Effector memory CD8-positive, alpha-beta T cell (primary cell): ENCODE results near the gene PDZD2.

Source experiments
- ATAC-seq: fragments of 150-1000 bp; cut with Tn5 transposase; replicated peaks from 2 replicates; pipeline ENCODE4 v1.10.0; 2021; ENCODE audit warnings: mild to moderate bottlenecking, moderate library complexity
- DNase-seq, 3 experiments: peaks; one replicate each; pipeline ENCODE4 v3.0.0; 2021
- H3K27ac Mint-ChIP-seq, 2 donors: one replicate each; pipeline ENCODE4 v1.8.0; 2022; ENCODE audit warnings: mild to moderate bottlenecking in 2 of 2, mixed read lengths in 2 of 2, moderate library complexity in 2 of 2
- H3K27me3 Mint-ChIP-seq, 2 donors: one replicate each; pipeline ENCODE4 v1.8.0; 2022; ENCODE audit warnings: mixed read lengths in 2 of 2
- H3K36me3 Mint-ChIP-seq: one replicate; pipeline ENCODE4 v1.8.0; 2022; ENCODE audit warnings: mild to moderate bottlenecking, moderate library complexity, mixed read lengths; ENCODE audit not compliant: insufficient read depth
- H3K4me1 Mint-ChIP-seq, 2 donors: one replicate each; pipeline ENCODE4 v1.8.0; 2022; ENCODE audit warnings: low read depth in 2 of 2, mixed read lengths in 2 of 2
- H3K4me3 Mint-ChIP-seq, 2 donors: one replicate each; pipeline ENCODE4 v1.8.0; 2022; ENCODE audit warnings: mild to moderate bottlenecking in 2 of 2, mixed read lengths in 2 of 2, moderate library complexity in 2 of 2
- H3K9me3 Mint-ChIP-seq, 2 donors: one replicate each; pipeline ENCODE4 v1.8.0; 2022; ENCODE audit warnings: mixed read lengths in 2 of 2

Gene PDZD2

GRCh38 chr5:31620026-31620425 lies 18.9 kb upstream of the PDZD2 start:
- peaks cover 0 to 5% of the 10 kb centered on the region in 2 donors for H3K4me1 Mint-ChIP-seq
- no peak for ATAC-seq
- H3K27ac Mint-ChIP-seq = no peak overlapping the region
- no peaks in the 10 kb centered on the region for H3K9me3 Mint-ChIP-seq
- DNase-seq = no peak
- H3K4me3 Mint-ChIP-seq = no peak overlapping the region
- H3K36me3 Mint-ChIP-seq = no peaks in the 10 kb centered on the region
- peaks cover 38 to 45% of the 10 kb centered on the region in 2 donors for H3K27me3 Mint-ChIP-seq

- H3K27ac Mint-ChIP-seq = no peak overlapping the region
- H3K9me3 Mint-ChIP-seq = no peaks in the 10 kb centered on the region
- no peaks in the 10 kb centered on the region for H3K36me3 Mint-ChIP-seq
- no peak overlapping the region for H3K4me3 Mint-ChIP-seq
- no peaks in the 10 kb centered on the region for H3K4me1 Mint-ChIP-seq
- peaks cover 43 to 48% of the 10 kb centered on the region in 2 donors for H3K27me3 Mint-ChIP-seq
- ATAC-seq (peak; percentile 66), DNase-seq (no peak)
Observed at GRCh38 chr5:31623249-31623648, 15.7 kb upstream of the PDZD2 start.

- ATAC-seq (no peak), DNase-seq (no peak)
- peaks cover 30 to 36% of the 10 kb centered on the region in 2 donors for H3K27me3 Mint-ChIP-seq
- H3K36me3 Mint-ChIP-seq = peaks cover 2% of the 10 kb centered on the region
- H3K4me3 Mint-ChIP-seq = no peak overlapping the region
- H3K9me3 Mint-ChIP-seq = no peaks in the 10 kb centered on the region
- no peaks in the 10 kb centered on the region for H3K4me1 Mint-ChIP-seq
- H3K27ac Mint-ChIP-seq = no peak overlapping the region
Observed at GRCh38 chr5:31625394-31625793, 13.5 kb upstream of the PDZD2 start.

GRCh38 chr5:31626156-31626555 lies 12.8 kb upstream of the PDZD2 start:
- no peak overlapping the region for H3K27ac Mint-ChIP-seq
- ATAC-seq = no peak
- H3K9me3 Mint-ChIP-seq = no peaks in the 10 kb centered on the region
- H3K4me1 Mint-ChIP-seq = no peaks in the 10 kb centered on the region
- peaks cover 30 to 42% of the 10 kb centered on the region in 2 donors for H3K27me3 Mint-ChIP-seq
- H3K36me3 Mint-ChIP-seq = peaks cover 2% of the 10 kb centered on the region
- no peak for DNase-seq
- H3K4me3 Mint-ChIP-seq = no peak overlapping the region

- Mint-ChIP-seq H3K4me3 (no peak overlapping the region), H3K36me3 (peaks cover 2% of the 10 kb centered on the region), H3K27ac (no peak overlapping the region), H3K27me3 (peaks cover 30 to 42% of the 10 kb centered on the region in 2 donors), H3K9me3 (no peaks in the 10 kb centered on the region), H3K4me1 (no peaks in the 10 kb centered on the region)
- no peak for ATAC-seq
- no peak for DNase-seq
Observed at GRCh38 chr5:31626604-31627234, 12.2 kb upstream of the PDZD2 start.

- Mint-ChIP-seq H3K9me3 (no peaks in the 10 kb centered on the region), H3K4me3 (no peak overlapping the region), H3K27me3 (peaks cover 24 to 34% of the 10 kb centered on the region in 2 donors), H3K4me1 (no peaks in the 10 kb centered on the region), H3K27ac (no peak overlapping the region), H3K36me3 (peaks cover 2% of the 10 kb centered on the region)
- ATAC-seq (no peak), DNase-seq (no peak)
Observed at GRCh38 chr5:31630931-31631330, 8.0 kb upstream of the PDZD2 start.

GRCh38 chr5:31632460-31632859 lies 6.5 kb upstream of the PDZD2 start:
- no peaks in the 10 kb centered on the region for H3K4me1 Mint-ChIP-seq
- H3K36me3 Mint-ChIP-seq = peaks cover 2% of the 10 kb centered on the region
- no peaks in the 10 kb centered on the region for H3K9me3 Mint-ChIP-seq
- no peak overlapping the region for H3K4me3 Mint-ChIP-seq
- H3K27me3 Mint-ChIP-seq = peaks cover 14 to 31% of the 10 kb centered on the region in 2 donors
- no peak for ATAC-seq
- no peak overlapping the region for H3K27ac Mint-ChIP-seq
- no peak for DNase-seq

- Mint-ChIP-seq H3K36me3 (no peaks in the 10 kb centered on the region), H3K4me3 (no peak overlapping the region), H3K27me3 (peaks cover 31% of the 10 kb centered on the region in 2 donors), H3K9me3 (no peaks in the 10 kb centered on the region), H3K4me1 (peaks cover 8 to 10% of the 10 kb centered on the region in 2 donors), H3K27ac (no peak overlapping the region)
- DNase-seq (no peak), ATAC-seq (no peak)
Observed at GRCh38 chr5:31635446-31635845, 3.5 kb upstream of the PDZD2 start.

- H3K36me3 Mint-ChIP-seq = no peaks in the 10 kb centered on the region
- H3K4me3 Mint-ChIP-seq = peak overlapping the region; percentile 83 to 87
- H3K9me3 Mint-ChIP-seq = no peaks in the 10 kb centered on the region
- peaks cover 8 to 11% of the 10 kb centered on the region in 2 donors for H3K4me1 Mint-ChIP-seq
- ATAC-seq (no peak), DNase-seq (no peak)
- H3K27me3 Mint-ChIP-seq = peaks cover 25 to 33% of the 10 kb centered on the region in 2 donors
- H3K27ac Mint-ChIP-seq = peak overlapping the region in 1 of 2 donors; percentile 78
Observed at GRCh38 chr5:31637851-31638250, 1.1 kb upstream of the PDZD2 start.

- Mint-ChIP-seq H3K4me3 (peak overlapping the region; percentile 83 to 87), H3K27ac (peak overlapping the region in 1 of 2 donors; percentile 78), H3K4me1 (peaks cover 8 to 11% of the 10 kb centered on the region in 2 donors), H3K36me3 (no peaks in the 10 kb centered on the region), H3K9me3 (no peaks in the 10 kb centered on the region), H3K27me3 (peaks cover 25 to 33% of the 10 kb centered on the region in 2 donors)
- ATAC-seq = peak; percentile 11
- no peak for DNase-seq
Observed at GRCh38 chr5:31638345-31638744, 586 bp upstream of the PDZD2 start.

GRCh38 chr5:31639481-31640411 lies 815 bp downstream of the PDZD2 start:
- H3K27me3 Mint-ChIP-seq = peaks cover 28 to 29% of the 10 kb centered on the region in 2 donors
- H3K27ac Mint-ChIP-seq = peak overlapping the region in 1 of 2 donors; percentile 13
- peak overlapping the region; percentile 76 to 79 for H3K4me3 Mint-ChIP-seq
- no peaks in the 10 kb centered on the region for H3K9me3 Mint-ChIP-seq
- H3K36me3 Mint-ChIP-seq = no peaks in the 10 kb centered on the region
- H3K4me1 Mint-ChIP-seq = peaks cover 8 to 11% of the 10 kb centered on the region in 2 donors
- DNase-seq (no peak), ATAC-seq (peak; percentile 3)

GRCh38 chr5:31640573-31640972 lies 1.6 kb downstream of the PDZD2 start:
- Mint-ChIP-seq H3K27ac (peak overlapping the region in 1 of 2 donors; percentile 13), H3K4me3 (peak overlapping the region; percentile 76 to 79), H3K9me3 (no peaks in the 10 kb centered on the region), H3K27me3 (peaks cover 28 to 32% of the 10 kb centered on the region in 2 donors), H3K4me1 (peaks cover 8 to 11% of the 10 kb centered on the region in 2 donors), H3K36me3 (no peaks in the 10 kb centered on the region)
- ATAC-seq (no peak), DNase-seq (no peak)

- Mint-ChIP-seq H3K9me3 (no peaks in the 10 kb centered on the region), H3K36me3 (no peaks in the 10 kb centered on the region), H3K27me3 (peaks cover 28 to 32% of the 10 kb centered on the region in 2 donors), H3K4me1 (peaks cover 8 to 11% of the 10 kb centered on the region in 2 donors), H3K27ac (no peak overlapping the region), H3K4me3 (no peak overlapping the region)
- DNase-seq (no peak), ATAC-seq (no peak)
Observed at GRCh38 chr5:31641059-31641458, 2.1 kb downstream of the PDZD2 start.
